Suppressor macrophage treated with lipopolysaccharide for 4 hours (primary cell): ENCODE results near the gene GRK1.
A peak's percentile ranks its signal among the peaks of the same experiment; 100 is the strongest.

Source experiments
- DNase-seq: peaks from one replicate; pipeline ENCODE4 v3.0.0-alpha.2; 2020

Gene GRK1

DNA sequence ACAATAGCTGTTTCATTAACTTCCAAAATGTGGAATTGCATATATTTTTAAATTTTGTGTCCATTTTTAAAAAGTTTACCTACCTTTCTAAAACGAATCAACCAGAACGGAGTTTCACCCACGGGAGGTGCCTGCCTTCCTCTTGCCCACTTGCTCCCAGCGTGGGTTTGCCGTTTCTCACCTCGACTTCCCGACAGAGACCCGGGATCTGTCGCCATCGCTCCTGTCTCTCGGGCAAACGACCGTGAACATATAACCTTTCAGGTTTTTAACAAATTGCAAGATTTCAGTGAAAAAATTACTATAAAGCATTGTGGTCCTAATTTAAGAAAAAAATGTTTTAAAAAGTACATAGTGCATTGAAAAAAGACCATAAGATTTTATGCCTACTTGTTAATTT, 96.2 kb downstream of the GRK1 start:
- no peak for DNase-seq

GRCh38 chr13:113763961-113764792, 97.2 kb downstream of the GRK1 start:
- DNase-seq = no peak

GRCh38 chr13:113764793-113765563, 98.0 kb downstream of the GRK1 start:
- no peak for DNase-seq

GRCh38 chr13:113765564-113765910, 98.5 kb downstream of the GRK1 start:
- no peak for DNase-seq

GRCh38 chr13:113766035-113766800, 99.2 kb downstream of the GRK1 start:
- DNase-seq = no peak

- no peak for DNase-seq
Observed at GRCh38 chr13:113767366-113767765, 100.3 kb downstream of the GRK1 start.

DNA sequence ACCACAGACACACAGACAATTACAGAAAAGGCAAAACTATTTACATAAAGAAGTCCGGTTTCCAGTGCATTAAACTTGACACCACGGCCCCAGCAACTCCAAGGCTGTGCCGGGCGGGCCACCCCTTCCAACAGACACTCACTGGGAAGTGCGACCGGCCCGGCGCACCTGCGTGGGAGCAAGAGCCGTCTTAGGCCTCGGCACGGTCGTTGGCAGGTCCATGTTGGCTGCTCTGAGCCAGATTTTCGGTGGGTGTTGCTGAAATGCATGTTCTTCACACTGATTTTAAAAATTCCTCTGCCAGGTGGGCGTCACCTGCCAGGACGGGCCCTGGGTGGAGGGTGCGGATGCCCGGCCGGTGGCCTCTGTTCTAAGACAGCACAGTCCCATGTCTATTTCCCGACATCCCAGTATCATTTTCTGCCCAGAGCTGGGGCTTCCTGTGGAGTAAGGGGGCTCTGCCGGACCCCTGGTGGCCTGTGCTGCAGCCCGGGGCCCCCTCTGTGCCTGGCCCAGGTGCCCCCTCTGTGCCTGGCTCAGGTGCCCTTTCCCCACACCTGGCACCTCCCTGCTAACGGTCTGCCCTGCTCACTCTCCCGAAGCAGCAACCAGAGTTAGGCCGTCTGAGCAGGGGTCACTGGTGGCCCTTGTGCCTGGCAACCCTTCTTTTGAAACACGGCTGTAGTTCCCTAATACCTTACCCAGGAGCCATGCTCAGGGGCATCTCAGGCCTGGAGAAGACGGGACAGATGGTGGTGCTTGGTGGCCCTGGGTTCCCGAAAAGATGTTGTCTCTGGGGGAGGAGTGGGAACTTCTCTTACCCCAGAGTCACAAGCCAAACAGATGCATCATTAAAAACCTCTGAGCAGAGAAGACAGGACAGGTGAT, 101.2 kb downstream of the GRK1 start:
- no peak for DNase-seq

GRCh38 chr13:113769106-113769505, 102.1 kb downstream of the GRK1 start:
- no peak for DNase-seq

GRCh38 chr13:113769881-113770280, 102.9 kb downstream of the GRK1 start:
- DNase-seq = no peak

GRCh38 chr13:113770441-113770840, 103.4 kb downstream of the GRK1 start:
- DNase-seq = no peak

- DNase-seq = no peak
Observed at GRCh38 chr13:113770937-113771336, 103.9 kb downstream of the GRK1 start.

- DNase-seq = peak; percentile 27
Observed at GRCh38 chr13:113771709-113772331, 104.8 kb downstream of the GRK1 start.

DNA sequence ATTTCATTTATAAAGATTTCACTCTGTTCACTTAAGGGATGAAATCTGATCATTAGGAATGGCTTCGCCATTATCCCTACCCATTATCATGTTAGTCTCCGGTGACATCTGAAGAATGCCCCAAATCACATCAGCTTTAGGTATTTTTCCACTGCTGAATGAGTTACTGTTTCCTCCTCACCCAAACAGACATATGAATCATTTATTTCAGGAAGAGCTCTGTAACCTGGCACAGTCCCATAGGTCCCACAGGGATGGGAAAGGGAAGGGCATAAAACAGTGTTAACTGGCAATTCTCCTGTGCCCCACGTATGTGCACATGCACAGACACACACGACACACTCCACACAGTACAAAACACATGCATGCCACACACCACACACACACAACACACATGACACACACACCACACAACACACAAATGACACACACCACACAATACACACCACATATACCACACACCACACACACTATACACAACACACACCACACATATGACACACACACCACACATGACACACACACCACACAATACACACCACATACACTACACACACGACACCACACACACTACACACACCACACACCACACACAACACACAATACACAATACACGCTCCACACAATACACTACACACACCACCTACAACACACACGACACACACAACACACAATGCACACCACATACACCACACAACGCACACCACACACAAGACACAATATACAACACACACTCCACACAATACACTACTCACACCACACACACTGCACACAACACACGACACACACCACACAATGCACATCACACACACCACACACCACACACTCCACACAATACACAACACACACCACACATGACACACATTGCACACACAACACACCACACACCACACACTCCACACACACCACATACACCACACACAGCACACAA, 107.4 kb downstream of the GRK1 start:
- DNase-seq = no peak

GRCh38 chr13:113775451-113776145, 108.6 kb downstream of the GRK1 start:
- no peak for DNase-seq

DNA sequence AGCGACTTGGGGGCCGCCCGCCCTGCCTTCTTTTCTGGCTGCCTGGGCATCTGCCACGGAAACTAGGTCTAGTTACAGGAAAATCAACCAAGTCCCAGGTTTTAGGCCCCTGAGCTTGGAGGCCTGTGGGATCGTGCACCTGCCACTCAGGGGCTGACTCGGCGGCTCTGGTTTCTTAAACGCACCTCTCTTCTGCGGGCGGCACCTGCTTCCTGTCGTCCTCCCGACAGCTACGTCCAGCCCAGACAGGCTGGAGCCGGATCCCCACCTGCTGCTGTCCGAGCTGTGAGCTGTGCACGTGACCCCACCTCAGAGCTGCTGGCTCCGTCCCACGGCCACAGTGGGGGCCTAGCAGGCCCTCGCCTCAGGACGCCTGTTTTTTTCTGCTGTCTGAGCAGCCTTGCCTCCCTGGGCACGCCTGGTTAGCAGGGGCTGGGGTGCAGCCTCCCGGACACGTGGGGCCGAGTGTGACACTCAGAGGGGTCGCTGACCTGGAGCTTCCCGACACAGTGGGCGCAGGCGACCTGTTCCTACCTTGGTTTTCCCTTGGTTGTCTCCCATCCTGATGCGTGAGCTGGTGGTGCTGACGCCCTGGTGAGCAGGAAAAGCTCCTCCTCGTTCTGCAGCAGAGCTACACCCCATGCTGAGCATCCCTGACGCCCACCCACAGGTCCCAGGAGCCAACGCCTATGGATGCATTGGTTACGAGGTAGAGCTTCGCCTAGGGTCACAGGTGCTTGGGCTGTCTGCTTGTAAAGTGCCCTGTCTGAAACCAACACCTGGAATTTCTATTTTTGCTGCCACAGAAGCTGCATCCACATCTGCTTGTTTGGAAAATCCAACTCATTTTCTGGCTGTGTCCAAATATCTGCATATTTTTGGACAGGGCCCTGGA, 109.5 kb downstream of the GRK1 start:
- DNase-seq = no peak

GRCh38 chr13:113777311-113778260, 110.6 kb downstream of the GRK1 start:
- DNase-seq = no peak

GRCh38 chr13:113781571-113781970, 114.6 kb downstream of the GRK1 start:
- DNase-seq = no peak

DNA sequence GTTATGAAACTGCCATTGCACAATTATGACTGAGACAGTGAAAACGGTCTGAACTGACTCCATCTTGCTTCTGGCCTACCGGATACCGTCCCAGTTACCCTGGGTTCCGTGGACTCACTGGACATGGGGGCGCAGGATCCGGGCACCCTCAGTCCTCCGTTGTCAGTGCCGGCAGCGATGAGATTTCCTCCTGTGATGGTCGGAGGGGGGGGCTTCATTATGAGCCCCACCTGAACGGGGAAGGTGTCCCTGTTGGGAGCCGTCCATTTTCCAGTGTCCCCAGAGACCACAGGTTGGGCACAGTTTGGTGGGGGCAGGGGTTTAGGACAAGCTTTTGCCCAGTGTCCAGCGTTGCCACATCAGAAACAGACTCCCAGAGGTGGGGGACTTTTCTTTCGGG, 115.5 kb downstream of the GRK1 start:
- no peak for DNase-seq
